NCI-H226 (cell line): ENCODE measurements around the gene ENPP7.

Source experiments
- DNase-seq: peaks from one replicate; pipeline ENCODE4 v3.0.0-alpha.2; 2015

ENPP7 gene

DNA sequence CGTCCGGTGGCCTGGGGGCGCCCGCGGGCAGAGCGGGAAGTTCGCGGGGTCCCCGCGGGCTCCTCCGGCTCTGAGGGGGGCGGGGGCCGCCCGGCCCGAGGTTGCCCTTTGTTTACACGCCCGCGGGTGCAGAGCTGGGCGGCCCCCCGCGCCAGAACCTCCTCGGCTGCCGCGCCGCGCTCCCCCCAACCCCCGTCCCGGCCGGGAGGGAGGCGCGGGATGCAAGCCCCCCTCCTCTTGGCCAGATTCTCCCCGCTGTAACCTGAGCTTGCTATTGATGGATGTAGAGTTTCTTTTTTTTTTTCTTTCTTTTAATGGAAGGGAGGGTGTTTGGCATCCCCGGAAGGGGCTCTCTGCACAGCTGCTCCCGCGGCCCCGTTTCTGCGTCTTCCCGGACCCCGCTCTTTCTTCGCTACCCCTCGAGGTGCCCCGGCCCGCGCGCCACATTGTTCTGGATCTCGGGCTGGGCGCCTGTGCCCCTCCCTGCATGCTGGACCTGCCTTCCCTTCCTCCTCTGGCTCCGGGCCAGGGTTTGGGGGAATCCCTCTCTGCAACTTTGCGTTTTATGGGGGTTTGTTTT is 47.9 kb downstream of the ENPP7 start:
- no peak for DNase-seq

DNA sequence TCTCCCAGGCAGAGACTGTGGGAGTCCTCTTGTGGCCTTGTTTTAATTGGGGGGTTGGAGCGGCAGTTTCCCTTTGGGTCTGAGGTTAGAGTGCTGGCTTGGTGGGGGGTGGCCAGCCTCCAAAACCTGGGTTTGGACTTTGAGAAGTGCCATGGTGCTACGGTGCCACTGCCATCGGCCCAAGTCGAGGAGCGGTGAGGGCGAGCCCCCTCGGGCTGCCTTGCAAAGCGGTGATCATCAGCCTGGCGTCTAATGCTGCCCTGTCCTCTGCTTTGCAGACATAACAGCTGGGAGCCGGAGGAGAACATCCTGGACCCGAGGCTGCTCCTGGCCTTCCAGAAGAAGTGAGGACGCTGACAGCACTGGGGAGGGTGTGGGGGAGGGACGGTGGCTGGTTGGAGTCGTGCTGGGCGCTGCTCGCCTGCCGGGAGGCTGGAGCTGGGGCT is 48.4 kb downstream of the ENPP7 start:
- no peak for DNase-seq

DNA sequence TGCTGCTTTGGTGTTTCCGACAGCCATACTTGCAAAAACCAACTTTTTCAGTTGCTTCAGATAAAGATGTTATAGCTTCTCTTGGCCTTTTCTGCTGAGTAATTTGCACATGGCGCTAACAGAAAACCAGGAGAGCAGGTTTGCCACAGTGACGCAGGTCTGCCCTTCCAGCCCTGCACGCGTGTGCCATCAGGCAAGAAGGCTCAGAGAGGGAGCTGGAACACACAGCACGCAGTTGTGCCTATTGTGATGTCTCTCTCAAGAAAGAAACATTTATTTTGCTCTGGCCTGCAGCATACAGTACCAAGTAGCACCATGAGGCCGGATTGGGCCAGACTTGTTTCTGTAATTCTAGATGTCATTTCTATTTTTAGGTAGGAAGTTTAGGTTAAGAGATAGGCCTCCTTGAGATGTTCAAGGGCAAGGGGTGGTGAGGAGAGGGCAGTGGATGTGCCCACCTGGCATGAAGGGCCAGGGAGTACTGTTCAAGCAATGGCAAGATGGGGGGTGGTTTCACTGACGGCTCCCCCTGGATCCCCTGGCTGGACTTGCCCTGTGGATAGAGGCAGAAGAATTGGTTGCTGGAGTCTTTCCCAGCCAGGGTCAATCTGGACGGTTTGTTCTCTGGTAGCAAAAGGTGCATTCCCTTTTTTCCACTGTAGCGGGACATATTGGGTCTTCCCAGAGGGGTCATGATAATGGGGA is 49.1 kb downstream of the ENPP7 start:
- no peak for DNase-seq

DNA sequence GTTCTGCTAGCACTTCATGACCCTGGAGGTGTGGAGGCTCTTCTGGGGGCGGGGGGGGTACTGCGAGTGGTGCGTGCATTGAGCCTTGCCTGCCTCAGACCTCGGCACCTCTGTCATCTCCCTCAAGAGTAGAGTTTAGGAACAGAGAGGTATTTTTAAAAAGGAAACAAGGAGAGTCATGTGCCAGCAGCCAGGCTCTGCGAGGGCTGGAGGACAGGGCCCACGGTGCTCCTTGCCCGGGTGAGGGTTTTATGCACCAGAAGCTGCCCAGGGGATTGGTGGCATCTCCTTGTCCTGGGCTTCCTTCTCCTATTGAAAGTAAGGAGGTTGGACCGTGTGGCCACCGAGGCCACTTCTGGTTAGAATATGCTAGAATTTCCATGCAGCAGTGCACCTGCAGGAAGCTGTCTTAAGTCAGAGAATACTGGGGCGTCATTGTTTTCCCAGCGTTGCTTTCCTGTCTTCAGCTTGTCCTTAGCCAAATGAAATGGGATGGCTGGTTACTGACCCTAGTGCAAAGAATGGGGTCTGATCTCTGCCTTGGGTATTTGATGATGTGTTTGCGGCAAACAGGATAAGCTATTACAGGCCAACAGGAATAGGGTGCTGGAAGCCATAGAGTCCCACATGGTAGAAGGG is 50.4 kb downstream of the ENPP7 start:
- DNase-seq = no peak

DNA sequence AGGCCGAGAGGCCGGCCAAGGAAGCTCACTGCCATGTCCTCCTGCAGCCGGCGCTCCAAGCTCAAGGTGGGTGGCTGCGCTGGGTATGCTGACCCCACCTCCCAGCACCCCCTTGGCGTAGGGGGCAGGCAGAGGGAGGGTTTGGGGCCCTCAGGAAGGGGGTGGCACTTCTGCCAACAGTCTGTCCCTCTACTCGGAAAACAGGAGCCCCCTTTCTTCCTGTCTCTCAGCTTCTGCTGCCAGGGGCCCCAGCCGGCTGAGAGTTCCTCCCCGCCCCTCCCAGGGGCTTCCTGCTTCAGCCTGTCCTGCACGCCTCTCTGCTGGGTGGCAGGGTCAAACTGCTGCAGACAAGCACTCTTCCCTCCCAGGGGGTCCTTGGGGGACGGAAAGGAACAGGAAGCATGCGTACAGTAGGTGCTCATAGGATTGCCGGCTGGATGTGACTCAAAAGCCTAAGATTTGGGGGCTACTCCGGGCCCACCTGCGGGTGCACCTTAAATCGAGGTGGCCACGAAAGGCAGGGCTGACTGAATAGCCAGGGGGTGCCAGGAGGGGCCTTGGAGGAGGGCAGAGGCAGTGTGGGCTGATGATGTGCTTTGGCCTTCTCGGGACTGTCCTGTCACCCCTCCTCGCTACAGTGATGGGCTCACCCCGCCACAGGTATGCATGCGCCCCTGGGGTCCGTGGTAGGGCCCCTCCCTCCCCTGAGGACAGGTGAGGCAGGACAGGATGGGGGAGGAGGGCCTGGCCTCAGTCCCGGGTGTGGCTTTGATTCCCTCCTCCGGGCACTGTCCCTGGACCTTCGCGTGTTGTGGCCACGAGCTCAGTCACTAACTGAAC is 51.2 kb downstream of the ENPP7 start:
- no peak for DNase-seq

DNA sequence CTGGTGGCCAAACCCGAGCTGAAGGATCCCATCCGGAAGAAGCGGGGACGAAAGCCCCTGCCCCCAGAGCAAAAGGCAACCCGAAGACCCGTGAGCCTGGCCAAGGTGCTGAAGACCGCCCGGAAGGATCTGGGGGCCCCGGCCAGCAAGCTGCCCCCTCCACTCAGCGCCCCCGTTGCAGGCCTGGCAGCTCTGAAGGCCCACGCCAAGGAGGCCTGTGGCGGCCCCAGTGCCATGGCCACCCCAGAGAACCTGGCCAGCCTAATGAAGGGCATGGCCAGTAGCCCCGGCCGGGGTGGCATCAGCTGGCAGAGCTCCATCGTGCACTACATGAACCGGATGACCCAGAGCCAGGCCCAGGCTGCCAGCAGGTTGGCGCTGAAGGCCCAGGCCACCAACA is 53.1 kb downstream of the ENPP7 start:
- no peak for DNase-seq

DNA sequence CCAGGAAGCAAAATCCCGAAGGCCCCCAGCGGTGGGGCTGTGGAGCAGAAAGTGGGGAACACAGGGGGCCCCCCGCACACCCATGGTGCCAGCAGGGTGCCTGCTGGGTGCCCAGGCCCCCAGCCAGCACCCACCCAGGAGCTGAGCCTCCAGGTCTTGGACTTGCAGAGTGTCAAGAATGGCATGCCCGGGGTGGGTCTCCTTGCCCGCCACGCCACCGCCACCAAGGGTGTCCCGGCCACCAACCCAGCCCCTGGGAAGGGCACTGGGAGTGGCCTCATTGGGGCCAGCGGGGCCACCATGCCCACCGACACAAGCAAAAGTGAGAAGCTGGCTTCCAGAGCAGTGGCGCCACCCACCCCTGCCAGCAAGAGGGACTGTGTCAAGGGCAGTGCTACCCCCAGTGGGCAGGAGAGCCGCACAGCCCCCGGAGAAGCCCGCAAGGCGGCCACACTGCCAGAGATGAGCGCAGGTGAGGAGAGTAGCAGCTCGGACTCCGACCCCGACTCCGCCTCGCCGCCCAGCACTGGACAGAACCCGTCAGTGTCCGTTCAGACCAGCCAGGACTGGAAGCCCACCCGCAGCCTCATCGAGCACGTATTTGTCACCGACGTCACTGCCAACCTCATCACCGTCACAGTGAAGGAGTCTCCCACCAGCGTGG is 53.7 kb downstream of the ENPP7 start:
- no peak for DNase-seq

DNA sequence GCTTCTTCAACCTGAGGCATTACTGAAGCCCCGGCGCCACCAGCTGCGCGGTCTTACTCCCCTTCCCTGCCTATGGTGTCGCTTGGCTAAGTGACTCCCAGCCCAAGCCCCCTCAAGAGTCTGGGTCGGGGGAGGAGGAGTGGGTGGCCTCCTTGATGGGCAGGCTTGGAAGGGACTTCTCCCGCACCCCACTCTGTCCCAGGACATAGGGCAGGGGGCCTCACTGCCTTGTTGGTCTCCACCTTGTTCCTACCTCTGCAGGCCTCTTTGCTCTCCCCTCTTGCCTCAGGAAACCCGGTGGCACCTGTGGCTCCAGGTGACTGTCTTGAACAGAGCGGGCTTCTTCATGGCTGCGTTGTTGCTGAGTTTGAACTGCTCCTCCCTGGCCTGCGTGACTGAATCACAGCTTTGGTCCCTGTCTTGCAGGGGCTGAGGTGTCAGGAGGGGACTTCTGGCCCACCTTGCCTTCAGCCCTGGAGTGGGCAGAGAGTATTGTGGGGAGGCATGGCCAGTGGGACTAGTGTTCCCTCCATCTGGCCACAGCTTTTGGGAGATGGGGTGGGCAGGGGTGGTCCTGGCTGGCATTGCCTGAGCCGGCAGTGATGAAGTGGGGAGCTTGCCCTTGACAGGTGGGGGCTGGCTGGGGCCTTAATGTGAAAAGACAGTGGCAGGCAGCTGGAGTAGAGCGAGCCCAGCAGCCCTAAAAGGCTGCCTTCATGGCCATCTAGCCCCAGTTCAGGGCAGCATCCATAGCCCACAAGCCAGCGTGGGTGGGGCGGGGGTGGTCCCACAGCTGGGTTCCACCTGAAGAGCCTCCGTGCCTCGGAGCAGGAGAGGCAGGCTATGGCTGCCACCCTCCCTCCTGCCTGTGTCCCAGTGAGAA is 54.5 kb downstream of the ENPP7 start:
- DNase-seq = no peak

DNA sequence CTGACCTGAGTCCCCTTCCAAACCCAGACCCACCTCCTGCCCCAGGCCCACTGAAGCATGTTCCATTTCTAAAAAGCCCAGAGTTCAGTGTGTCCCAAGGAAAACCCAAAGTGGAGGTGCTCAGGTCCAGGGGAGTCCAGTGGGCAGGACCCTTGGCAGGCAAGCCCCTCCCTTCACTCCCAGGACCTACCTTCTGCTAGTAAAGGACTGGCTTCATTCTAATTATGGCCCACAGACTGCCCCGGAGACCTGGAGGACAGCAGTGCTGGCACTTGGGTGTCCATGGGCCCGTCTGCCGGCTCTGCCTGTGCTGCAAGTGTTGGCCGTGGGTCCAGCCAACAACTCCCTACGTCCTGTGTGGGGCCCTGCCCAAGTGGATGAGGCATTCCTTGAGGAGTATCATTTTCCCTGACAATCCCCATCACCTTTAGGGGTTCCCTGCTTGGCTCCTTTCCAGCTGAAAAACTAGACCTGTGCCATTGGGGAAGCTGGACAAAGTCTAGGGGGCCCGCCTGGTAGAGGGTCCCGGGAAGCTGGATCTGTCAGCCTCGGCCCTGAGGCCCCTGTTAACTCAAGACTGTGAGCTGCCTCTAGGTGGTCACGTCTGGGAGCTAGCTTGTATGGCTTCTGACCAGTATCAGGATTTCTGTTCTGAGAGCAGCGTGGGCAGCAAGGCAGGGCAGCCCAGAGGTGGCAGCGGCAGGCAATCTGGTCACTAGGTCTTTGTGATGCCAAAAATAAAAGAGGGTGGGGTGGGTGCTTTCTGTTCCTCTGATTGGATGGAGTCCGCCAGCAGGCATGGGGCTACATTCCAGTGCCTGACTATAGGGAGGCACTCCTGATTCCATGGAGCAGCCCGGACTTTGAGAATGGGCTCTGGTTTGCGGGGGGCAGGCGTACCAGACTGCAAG is 55.4 kb downstream of the ENPP7 start:
- DNase-seq = no peak

DNA sequence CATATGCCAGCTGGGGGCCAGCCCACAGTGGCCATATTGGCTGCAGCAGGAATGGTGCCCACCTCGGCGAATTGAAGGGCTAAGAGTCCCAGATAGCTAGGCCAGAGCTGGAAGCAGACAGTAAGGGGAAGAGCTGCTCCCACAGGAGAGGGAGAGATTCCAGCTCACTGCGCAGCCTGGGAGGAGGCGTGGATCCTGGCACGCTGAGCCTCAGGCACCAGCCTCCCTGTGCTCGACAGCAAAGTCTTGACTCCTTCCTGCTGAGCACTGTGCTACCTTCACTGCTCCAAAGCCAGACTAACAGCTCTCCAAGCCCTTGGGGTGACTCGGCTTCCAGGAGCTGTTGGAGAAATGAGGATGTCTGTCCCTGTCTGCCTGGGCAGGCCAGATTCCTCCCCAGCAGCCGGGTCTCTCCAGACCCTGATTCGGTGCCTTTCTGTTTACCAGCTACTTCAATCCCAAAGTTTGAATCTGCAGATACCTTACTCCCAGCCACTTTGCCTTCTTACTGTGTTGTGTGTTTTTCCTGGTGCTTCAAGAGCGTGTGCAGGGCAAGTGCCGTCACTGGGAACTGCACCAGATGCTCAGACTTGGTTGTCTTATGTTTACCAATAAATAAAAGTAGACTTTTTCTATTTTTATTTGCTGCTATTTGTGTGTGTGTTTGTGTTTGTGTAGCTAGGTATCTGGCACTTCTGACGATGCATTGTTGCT is 56.3 kb downstream of the ENPP7 start:
- no peak for DNase-seq

DNA sequence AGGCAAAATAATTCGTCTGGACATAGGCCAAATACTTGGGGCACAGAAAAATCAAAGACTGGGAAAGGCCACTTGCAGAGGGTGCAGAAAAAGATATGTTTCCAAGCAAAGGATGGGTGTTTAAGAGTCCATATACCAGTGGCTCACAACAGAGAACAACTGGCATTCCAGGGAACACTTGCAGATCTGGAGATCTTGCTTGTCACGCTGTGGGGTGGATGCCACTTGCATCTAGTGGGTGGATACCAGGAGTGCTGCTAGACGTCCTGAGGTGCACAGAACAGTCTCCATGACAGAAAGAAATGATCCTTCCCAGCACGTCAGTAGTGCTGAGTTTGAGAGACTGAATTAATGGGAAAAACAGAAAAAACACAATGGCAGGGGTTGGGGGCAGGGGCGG is 57.7 kb downstream of the ENPP7 start:
- DNase-seq = no peak

DNA sequence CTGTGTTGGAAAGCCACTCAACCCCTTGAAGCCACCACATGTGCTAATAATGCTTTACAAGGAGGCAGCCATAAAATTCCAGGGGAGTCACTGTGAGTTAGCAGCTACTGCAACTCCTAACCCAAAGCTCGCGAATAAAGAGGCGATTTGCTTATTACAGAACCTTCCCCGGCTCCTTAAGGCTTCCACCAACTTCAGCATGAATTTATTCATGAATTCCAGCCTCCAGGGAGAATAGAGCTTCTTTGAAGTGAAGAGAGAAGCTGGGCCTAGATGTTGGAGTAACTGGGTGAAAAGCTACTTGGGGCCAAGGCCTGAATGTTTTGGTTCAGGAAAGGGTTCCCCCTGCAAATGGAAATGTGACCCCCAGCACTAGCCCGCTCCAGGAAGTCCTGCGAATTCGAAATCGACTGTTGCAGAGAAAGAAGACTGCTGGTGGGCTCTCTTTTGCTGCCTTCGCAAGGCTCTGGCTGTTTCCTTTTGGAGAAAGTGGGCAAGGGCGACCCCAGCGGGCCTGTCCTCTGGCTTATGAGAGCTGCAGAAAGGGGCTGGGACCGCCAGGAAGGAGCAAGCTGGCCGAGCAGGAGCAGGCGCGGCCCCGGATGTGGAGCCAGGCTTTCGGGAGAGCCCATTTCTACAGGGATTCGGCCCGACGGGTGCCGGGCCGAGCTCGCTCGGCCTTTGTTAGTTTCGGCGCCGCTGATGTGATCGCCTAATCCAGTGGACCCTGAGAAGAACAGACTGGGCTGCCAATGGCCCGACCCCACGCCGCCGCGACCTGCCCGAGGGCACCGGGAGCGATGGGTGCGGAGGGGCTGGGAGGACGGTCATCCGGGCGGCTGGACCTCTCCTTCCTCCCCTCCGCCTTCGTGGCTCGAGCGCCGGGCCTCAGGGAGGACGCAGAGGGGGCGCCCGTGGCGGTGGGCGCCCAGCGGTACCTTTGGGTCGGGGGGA is 58.5 kb downstream of the ENPP7 start:
- DNase-seq = no peak

DNA sequence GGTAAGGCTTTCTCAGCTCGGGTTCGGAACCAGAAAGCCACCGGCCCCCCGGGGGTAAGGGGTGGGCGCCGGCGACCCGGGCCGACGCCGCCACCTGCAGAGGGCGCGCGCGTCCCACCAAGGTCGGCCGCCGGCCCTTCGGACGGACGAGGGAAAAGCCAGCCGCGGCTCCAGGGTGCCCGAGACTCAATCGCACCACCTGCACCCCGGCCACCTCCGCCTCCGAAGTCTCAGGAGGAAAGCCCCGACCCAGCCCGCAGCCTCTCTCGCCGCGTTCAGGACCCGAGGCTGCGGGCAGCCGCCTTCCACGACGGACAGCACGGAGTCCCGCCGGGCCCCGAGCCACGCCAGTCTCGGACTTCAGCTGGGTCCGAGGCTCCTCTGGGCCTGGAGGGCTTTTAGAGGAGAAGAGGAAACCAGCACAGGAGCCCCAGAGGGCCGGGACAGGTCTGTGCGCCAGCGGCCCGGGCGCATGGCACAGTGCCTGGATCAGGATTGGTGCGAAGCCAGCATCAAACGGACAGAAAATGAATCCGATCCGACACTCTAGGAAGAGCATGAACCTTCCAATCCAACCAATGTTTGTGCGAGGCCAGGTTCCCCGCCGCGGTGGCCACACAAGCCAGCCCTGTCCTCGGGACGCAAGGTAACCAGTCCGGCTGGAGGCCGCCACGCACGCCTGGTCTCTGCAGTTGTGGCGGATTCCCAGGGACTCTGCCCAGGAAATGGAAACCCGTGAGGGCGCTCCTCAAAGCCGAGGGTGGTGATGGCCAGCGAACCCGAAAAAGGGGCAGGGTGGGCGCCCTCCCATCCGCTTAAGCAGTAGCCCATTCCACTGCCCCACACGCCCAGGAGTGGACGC is 59.4 kb downstream of the ENPP7 start:
- no peak for DNase-seq

DNA sequence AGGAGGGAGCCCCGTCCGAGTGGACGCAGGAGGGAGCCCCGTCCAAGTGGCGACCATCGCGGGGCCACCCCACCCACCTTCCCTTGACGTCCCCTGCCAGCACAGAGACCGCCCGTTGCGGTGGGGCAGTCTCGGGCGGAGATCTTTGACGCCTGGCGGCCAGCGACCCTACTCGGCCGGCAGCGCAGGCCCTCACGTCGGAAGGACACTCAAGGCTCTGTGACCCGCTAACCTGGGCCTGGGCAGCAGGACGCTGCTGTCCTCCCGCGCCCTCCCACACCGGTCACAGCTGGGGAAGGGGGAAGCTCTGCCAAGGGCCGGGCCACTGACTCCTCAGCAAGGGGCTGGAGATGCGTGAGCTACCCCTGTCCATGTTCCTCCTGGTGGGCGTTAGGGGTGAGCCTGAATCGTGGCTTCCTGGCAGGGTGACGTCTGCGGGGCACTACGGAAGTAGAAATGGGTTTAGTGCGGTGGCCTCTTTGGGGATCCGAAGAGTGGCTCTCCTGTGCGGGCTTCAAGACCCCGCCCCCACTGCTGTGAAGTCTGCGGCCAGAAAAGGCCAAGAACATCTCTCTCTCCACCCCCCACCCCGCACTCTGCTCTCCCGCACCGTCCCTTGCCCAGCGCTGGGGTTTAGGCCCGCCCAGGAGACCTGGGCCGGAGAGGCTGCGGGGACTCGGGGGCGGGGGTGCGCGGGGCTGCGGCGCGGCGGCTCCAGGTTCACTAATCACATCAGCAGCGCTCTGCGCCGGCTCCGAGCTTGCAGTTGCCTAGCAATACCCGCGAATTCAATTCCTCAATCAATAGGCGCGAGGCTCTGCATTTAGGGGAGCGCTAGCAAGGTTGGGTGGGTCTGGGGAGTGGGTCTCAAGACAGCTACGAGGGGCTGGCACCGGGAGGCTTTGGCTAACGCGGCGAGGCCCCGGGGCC is 60.3 kb downstream of the ENPP7 start:
- DNase-seq = no peak

DNA sequence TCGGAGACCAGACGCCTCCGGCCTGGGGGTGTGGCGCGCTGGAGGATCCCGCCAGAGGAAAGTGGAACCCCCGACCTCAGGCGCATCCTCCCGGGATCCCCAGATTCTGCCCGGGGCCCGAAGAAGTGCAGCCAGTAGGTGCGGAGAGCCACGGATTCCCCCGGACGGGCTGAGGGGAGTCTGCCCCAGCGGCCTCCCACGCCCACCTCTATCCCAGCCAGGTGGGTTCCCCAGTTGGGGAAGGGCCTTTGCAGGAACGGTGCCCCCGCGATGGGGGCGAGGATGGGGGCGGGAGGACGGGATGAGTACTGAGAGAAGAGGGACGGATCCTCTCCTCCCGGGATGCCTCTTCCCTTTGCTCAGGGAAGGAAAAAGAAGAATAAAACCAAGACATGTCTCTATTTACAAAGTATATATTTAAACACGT is 61.0 kb downstream of the ENPP7 start:
- DNase-seq = no peak
